ENCODE data around the gene ITGA7.

DNA sequence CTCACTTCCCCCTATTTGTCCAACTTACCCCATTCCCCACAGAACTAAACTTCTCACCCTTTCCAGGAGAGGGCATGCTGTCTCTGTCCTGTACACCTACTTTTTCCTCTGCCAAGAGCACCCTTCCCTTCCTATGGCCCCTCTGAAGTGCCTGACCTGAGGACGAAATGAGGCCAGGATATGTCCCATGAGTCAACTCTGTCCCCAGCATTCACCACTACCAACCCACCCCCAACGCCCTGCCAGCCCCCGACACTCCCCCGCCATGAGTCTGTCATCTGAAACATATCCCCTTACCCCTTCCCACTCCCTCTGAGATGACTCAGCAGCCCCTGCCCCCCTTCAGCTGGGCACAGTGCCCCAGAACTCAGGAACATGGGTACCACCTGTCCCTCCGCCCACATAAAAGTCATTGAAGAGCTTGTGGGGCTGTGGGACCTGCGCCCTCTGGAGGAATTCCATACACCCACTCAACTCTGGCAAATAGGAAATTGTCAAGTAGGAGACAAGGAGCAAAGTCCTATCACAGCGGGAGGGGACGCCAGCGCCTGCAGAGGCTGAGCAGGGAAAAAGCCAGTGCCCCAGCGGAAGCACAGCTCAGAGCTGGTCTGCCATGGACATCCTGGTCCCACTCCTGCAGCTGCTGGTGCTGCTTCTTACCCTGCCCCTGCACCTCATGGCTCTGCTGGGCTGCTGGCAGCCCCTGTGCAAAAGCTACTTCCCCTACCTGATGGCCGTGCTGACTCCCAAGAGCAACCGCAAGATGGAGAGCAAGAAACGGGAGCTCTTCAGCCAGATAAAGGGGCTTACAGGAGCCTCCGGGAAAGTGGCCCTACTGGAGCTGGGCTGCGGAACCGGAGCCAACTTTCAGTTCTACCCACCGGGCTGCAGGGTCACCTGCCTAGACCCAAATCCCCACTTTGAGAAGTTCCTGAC is 26.3 kb downstream of the ITGA7 start:
- peak; percentile 58 for TF ChIP-seq CTCF (IDR thresholded peaks at IDR 0.05)
- no peak for TF ChIP-seq EZH2phosphoT487 (IDR thresholded peaks at IDR 0.05)
- no peak for TF ChIP-seq EZH2 (IDR thresholded peaks at IDR 0.05)

Data from neural progenitor cell (in vitro differentiated cells).